GM19238 (cell line): ENCODE measurements around the gene PCDHB6.
"Not testable (repeated sequence)": the region's sequence is repeated elsewhere in the genome, so short reads cannot be mapped to it uniquely, and the experiment has no call there.

Source experiments
- DNase-seq: peaks from one replicate; pipeline ENCODE4 v3.0.0; 2011; ENCODE audit warnings: low spot score; ENCODE audit not compliant: insufficient read length

Gene PCDHB6

DNA sequence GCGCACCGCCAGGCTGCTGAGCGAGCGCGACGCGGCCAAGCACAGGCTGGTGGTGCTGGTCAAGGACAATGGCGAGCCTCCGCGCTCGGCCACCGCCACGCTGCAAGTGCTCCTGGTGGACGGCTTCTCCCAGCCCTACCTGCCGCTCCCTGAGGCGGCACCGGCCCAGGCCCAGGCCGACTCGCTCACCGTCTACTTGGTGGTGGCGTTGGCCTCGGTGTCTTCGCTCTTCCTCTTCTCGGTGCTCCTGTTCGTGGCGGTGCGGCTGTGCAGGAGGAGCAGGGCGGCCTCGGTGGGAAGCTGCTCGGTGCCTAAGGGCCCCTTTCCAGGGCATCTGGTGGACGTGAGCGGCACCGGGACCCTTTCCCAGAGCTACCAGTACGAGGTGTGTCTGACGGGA, 51.8 kb downstream of the PCDHB6 start:
- DNase-seq, result not testable (repeated sequence)
